A549 (cell line): ENCODE data around the gene CEP112. TPM values are rescaled to one million over a fixed set of nuclear protein-coding genes. Genes with fewer than 3 reads are reported as not detected.

Experiments used
- ATAC-seq, 2 experiments: fragments of 200-7000 bp in 1 of 2; fragments of >200 bp in 1 of 2; cut with Nextera tagmentation in 1 of 2; cut with Tn5 transposase in 1 of 2; 3 replicates each; pipeline versions ENCODE4 v1.8.0 to v1.9.1; 2018 to 2020; ENCODE audit warnings: mild to moderate bottlenecking in 1 of 2, moderate library complexity in 1 of 2
- CTCF ChIA-PET: fragments of 300-600 bp; sonication (Branson Sonifier 250); formaldehyde crosslinking; extraction: SDS; loops from one replicate; lab custom pipeline; 2021; ENCODE audit warnings: antibody characterized with exemption, inconsistent platforms; lab: Yijun Ruan, JAX
- POLR2A ChIA-PET: fragments of 350-600 bp; formaldehyde crosslinking; extraction: SDS; loops from one replicate; lab custom pipeline; 2021; ENCODE audit warnings: antibody characterized with exemption, inconsistent platforms; lab: Yijun Ruan, JAX
- DNase-seq, 2 experiments: peaks; one replicate each; pipeline versions ENCODE4 v3.0.0 to v3.0.0-alpha.2; 2011 to 2016; ENCODE audit warnings: low read depth in 1 of 2, low spot score in 1 of 2
- FAIRE-seq: peaks from 2 replicates; lab custom pipeline; 2011; peaks lifted over from hg19 to GRCh38; lab: Jason Lieb, UNC
- H3K27ac ChIP-seq, 2 experiments: fragments of >200 bp; sonication (Bioruptor Twin); formaldehyde crosslinking; 3 replicates each; pipeline ENCODE4 v1.5.1; 2016 to 2017
- H3K4me1 ChIP-seq: fragments of >200 bp; sonication (Bioruptor Twin); formaldehyde crosslinking; 3 replicates; pipeline ENCODE4 v1.6.1; 2016
- H3K4me2 ChIP-seq: fragments of >200 bp; sonication (Bioruptor Twin); formaldehyde crosslinking; 3 replicates; pipeline ENCODE4 v1.6.1; 2016
- H3K4me3 ChIP-seq: fragments of >200 bp; sonication (Bioruptor Twin); formaldehyde crosslinking; 3 replicates; pipeline ENCODE4 v1.5.1; 2016
- H3K9me3 ChIP-seq: fragments of >200 bp; sonication (Bioruptor Twin); formaldehyde crosslinking; 3 replicates; pipeline ENCODE4 v1.6.1; 2016
- BHLHE40 ChIP-seq: IDR thresholded peaks from 2 replicates; pipeline ENCODE4 v1.6.1; 2012; ENCODE audit warnings: low read depth, low read length, inconsistent platforms
- CBX2 ChIP-seq: fragments of 200-600 bp; sonication (generic); IDR thresholded peaks from 2 replicates; pipeline ENCODE4 v1.6.1; 2016; ENCODE audit warnings: low read depth, mild to moderate bottlenecking, borderline replicate concordance
- CBX8 ChIP-seq: fragments of 200-600 bp; sonication (generic); IDR thresholded peaks from 2 replicates; pipeline ENCODE4 v1.6.1; 2016
- EP300 ChIP-seq, 2 experiments: fragments of >200 bp; sonication (Bioruptor Twin); formaldehyde crosslinking; IDR thresholded peaks; 2 replicates in 1 of 2; 3 replicates in 1 of 2; pipeline ENCODE4 v1.6.1; 2016 to 2017
- ESRRA ChIP-seq: fragments of 150-350 bp; IDR thresholded peaks from 2 replicates; pipeline ENCODE4 v1.6.1; 2014; ENCODE audit warnings: mild to moderate bottlenecking, low read length, borderline replicate concordance
- FOSB ChIP-seq: fragments of 250-450 bp; sonication (Bioruptor Pico); IDR thresholded peaks from 2 replicates; pipeline ENCODE4 v1.5.0; 2020; ENCODE audit warnings: mild to moderate bottlenecking, moderate library complexity
- FOSL2 ChIP-seq, 2 experiments: fragments of 450-650 bp in 1 of 2; fragments of >200 bp in 1 of 2; sonication (Bioruptor Twin) in 1 of 2; formaldehyde crosslinking; IDR thresholded peaks; 2 replicates each; pipeline versions ENCODE4 v1.5.0 to v1.6.1; 2016 to 2020; ENCODE audit warnings: mild to moderate bottlenecking in 1 of 2, moderate library complexity in 1 of 2
- FOXS1 ChIP-seq: fragments of 250-450 bp; sonication (Bioruptor Pico); IDR thresholded peaks from 2 replicates; pipeline ENCODE4 v1.5.0; 2020; ENCODE audit warnings: mild to moderate bottlenecking, moderate library complexity
- GATA3 ChIP-seq: IDR thresholded peaks from 2 replicates; pipeline ENCODE4 v1.6.1; 2012; ENCODE audit warnings: borderline replicate concordance
- HDAC2 ChIP-seq: fragments of 200-600 bp; sonication (generic); IDR thresholded peaks from 2 replicates; pipeline ENCODE4 v1.6.1; 2016
- HOXB13 ChIP-seq: fragments of 250-450 bp; sonication (Bioruptor Pico); IDR thresholded peaks from 2 replicates; pipeline ENCODE4 v1.5.0; 2020; ENCODE audit warnings: low read depth, mild to moderate bottlenecking, moderate library complexity
- KDM1A ChIP-seq: fragments of 200-600 bp; sonication (generic); IDR thresholded peaks from 2 replicates; pipeline ENCODE4 v1.6.1; 2016; ENCODE audit warnings: low read depth, mild to moderate bottlenecking
- MAFK ChIP-seq: fragments of 450-650 bp; IDR thresholded peaks from 2 replicates; pipeline ENCODE4 v1.6.1; 2014; ENCODE audit not compliant: partially characterized antibody
- MAZ ChIP-seq: fragments of 150-350 bp; IDR thresholded peaks from 2 replicates; pipeline ENCODE4 v1.6.1; 2014; ENCODE audit warnings: antibody characterized with exemption, low read depth, low read length, borderline replicate concordance
- NFE2L2 ChIP-seq: fragments of 150-350 bp; conservative IDR thresholded peaks from 2 replicates; pipeline ENCODE4 v1.6.1; 2014; ENCODE audit warnings: low read length
- NPAS2 ChIP-seq: fragments of 250-450 bp; sonication (Bioruptor Pico); IDR thresholded peaks from 2 replicates; pipeline ENCODE4 v1.8.0; 2022; ENCODE audit warnings: mild to moderate bottlenecking, moderate library complexity, borderline replicate concordance
- PHF8 ChIP-seq: fragments of 200-600 bp; sonication (generic); IDR thresholded peaks from 2 replicates; pipeline ENCODE4 v1.6.1; 2016; ENCODE audit warnings: low read depth, mild to moderate bottlenecking, antibody characterized with exemption, moderate library complexity, borderline replicate concordance
- POLR2A ChIP-seq: IDR thresholded peaks from 2 replicates; pipeline ENCODE4 v1.6.1; 2012; ENCODE audit warnings: mild to moderate bottlenecking, low read length
- POLR2AphosphoS2 ChIP-seq: conservative IDR thresholded peaks from 2 replicates; pipeline ENCODE4 v1.6.1; 2012; ENCODE audit warnings: low read length, improper control_type of control experiment, inconsistent platforms
- TFCP2L1 ChIP-seq: fragments of 250-450 bp; sonication (Bioruptor Pico); IDR thresholded peaks from 2 replicates; pipeline ENCODE4 v1.5.0; 2021; ENCODE audit warnings: mild to moderate bottlenecking
- TP53 ChIP-seq: fragments of 250-450 bp; sonication (Bioruptor Pico); IDR thresholded peaks from 2 replicates; pipeline ENCODE4 v1.5.0; 2021; ENCODE audit warnings: mild to moderate bottlenecking, moderate library complexity
- ZFP36 ChIP-seq: fragments of 450-650 bp; IDR thresholded peaks from 2 replicates; pipeline ENCODE4 v1.6.1; 2014; ENCODE audit warnings: borderline replicate concordance; ENCODE audit not compliant: partially characterized antibody
- WGBS: methylation state at CpG from one replicate; pipeline ENCODE4 v1.1.6; 2017; ENCODE audit errors: missing lambda C conversion rate; 5-methylcytosine and 5-hydroxymethylcytosine counted together
- polyA plus RNA-seq, 4 experiments: library from polyadenylated mRNA; depleted of rRNA in 3 of 4; stranded (reverse); fragments of >200 nt; fragmentation: RNase III in 1 of 4; extraction: RNeasy Plus Mini Kit Qiagen cat#74134 plus additional on column Dnase treatment in 1 of 4; gene quantifications; 2 replicates in 3 of 4; 3 replicates in 1 of 4; pipeline ENCODE4 v1.2.3, GENCODE V29; 2011 to 2017
- TF ChIP-seq, protein P1 (sequence below): fragments of 250-450 bp; sonication (Bioruptor Pico); IDR thresholded peaks from 2 replicates; pipeline ENCODE4 v1.5.0; 2021; ENCODE audit warnings: mild to moderate bottlenecking, moderate library complexity, borderline replicate concordance
- TF ChIP-seq, protein P2 (sequence below): IDR thresholded peaks from 2 replicates; pipeline ENCODE4 v1.6.1; 2012
- TF ChIP-seq, protein P3 (sequence below): fragments of 200-600 bp; sonication (generic); IDR thresholded peaks from 2 replicates; pipeline ENCODE4 v1.6.1; 2016; ENCODE audit warnings: antibody characterized with exemption, mild to moderate bottlenecking, moderate library complexity

The CEP112 gene
- polyA plus RNA-seq, 2 of the 4 experiments (the other 2 are of a cell fraction) = 9.6 to 15.2 TPM

DNA sequence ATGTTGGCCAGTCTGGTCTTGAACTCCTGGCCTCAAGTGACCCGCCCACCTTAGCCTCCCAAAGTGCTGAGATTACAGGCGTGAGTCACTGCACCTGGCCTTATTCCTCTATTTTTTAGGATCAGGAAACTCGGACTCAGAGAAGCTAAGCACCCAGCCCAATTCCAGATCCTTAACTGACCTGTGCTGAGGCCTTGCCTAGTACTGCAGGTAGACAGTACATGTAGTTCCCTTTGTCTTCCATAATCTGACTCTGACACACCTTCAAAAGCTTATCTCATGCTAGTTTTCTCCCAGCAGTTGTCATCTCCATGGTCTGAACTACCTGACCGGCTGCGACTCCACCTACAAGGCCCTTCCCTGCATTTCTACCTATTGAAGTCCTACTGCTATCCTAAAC, 564.8 kb downstream of the CEP112 start:
- ATAC-seq = peak in 1 of 2 experiments; percentile 22; a peak in 1 of 6 replicates
- CTCF ChIA-PET = interaction anchor here (1.0 to 1.8 kb wide), 2 partner anchors 9 to 19 kb away, joined by 3 to 4 read pairs; no protein-coding TSS in a partner anchor

DNA sequence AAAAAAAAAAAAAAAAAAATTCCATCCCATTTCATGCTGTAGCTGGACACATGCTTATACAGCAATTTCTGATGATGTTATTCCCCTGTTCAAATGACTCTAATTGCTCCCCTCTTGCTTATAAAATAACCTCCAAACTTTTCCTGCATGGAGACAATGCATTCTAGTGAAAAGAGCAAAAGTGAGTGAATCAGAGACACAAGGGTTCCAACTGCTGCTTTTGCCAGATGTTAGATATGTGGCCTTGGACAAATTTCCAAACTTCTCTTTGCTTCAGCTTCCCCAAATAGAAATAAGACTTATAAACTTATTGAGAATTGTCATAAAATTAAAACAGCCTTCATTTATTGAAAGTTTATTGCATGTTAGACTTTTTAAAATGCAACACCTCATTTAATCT, 565.5 kb downstream of the CEP112 start:
- ChIA-PET POLR2A (interaction anchor here (0.7 kb wide), 1 partner anchor 228 kb away, joined by 8 read pairs; no protein-coding TSS in a partner anchor), CTCF (interaction anchor here (0.6 to 1.0 kb wide), 3 partner anchors 13 to 148 kb away, joined by 3 read pairs; no protein-coding TSS in a partner anchor)
- H3K4me3 ChIP-seq = no peak overlapping the region
- ATAC-seq (no peak), DNase-seq (no peak)
- no peak overlapping the region for H3K27ac ChIP-seq
- peaks cover 28% of the 10 kb centered on the region for H3K4me1 ChIP-seq
- no peaks in the 10 kb centered on the region for H3K9me3 ChIP-seq
- TF ChIP-seq ZFP36 (no peak), MAFK (peak; percentile 19)
- TF ChIP-seq, all 56 proteins: peak for 1
- H3K4me2 ChIP-seq = no peak overlapping the region
- no peak for FAIRE-seq

More for the DNA sequence above, 564.8 kb downstream of the CEP112 start:
- Histone ChIP-seq H3K9me3 (no peaks in the 10 kb centered on the region), H3K4me2 (peak overlapping the region; percentile 76), H3K4me1 (peaks cover 28% of the 10 kb centered on the region), H3K4me3 (no peak overlapping the region), H3K27ac (peak overlapping the region; percentile 2 to 32; a peak in 2 of 6 replicates)
- POLR2A ChIA-PET = no interaction called here
- 81% methylated on average over 5 of the region's 5 CpGs for WGBS
- DNase-seq (peak in 1 of 2 experiments; percentile 9), FAIRE-seq (no peak)
- TF ChIP-seq, protein P1, sequence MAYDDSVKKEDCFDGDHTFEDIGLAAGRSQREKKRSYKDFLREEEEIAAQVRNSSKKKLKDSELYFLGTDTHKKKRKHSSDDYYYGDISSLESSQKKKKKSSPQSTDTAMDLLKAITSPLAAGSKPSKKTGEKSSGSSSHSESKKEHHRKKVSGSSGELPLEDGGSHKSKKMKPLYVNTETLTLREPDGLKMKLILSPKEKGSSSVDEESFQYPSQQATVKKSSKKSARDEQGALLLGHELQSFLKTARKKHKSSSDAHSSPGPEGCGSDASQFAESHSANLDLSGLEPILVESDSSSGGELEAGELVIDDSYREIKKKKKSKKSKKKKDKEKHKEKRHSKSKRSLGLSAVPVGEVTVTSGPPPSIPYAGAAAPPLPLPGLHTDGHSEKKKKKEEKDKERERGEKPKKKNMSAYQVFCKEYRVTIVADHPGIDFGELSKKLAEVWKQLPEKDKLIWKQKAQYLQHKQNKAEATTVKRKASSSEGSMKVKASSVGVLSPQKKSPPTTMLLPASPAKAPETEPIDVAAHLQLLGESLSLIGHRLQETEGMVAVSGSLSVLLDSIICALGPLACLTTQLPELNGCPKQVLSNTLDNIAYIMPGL (CRISPR knock-in tag) = no peak
- TF ChIP-seq FOSL2 (IDR thresholded peaks at IDR 0.05) (no peak), FOSL2 (CRISPR knock-in tag; IDR thresholded peaks at IDR 0.05) (no peak), CBX2 (no peak), KDM1A (no peak), FOSB (CRISPR knock-in tag) (no peak), GATA3 (no peak), EP300 (IDR thresholded peaks at IDR 0.05) (no peak), TFCP2L1 (CRISPR knock-in tag) (no peak), POLR2AphosphoS2 (no peak), NPAS2 (CRISPR knock-in tag) (no peak), CBX8 (no peak), MAZ (no peak), HDAC2 (no peak), FOXS1 (CRISPR knock-in tag) (no peak), NFE2L2 (no peak), POLR2A (no peak), HOXB13 (no peak), BHLHE40 (no peak)
- TF ChIP-seq, protein P2, sequence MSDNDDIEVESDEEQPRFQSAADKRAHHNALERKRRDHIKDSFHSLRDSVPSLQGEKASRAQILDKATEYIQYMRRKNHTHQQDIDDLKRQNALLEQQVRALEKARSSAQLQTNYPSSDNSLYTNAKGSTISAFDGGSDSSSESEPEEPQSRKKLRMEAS = no peak

DNA sequence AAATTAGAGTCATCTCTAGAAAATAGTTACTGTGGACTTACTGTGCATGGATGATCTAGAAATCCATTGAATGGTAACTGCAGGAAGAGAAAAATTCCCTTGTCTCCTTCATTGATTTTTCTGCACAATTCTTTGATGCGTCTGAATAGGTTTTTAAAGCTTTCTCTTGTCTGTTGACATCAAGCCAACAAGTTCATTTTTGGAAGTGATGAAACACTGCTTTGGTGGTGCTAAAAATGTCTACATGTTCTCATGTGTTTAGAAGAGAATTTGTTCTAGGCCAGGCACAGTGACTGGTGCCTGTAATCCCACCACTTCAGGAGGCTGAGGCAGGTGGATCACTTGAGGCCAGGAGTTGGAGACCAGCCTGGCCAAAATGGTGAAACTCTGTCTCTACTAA, 573.4 kb downstream of the CEP112 start:
- Histone ChIP-seq H3K9me3 (no peaks in the 10 kb centered on the region), H3K4me2 (no peak overlapping the region), H3K4me1 (no peaks in the 10 kb centered on the region), H3K27ac (no peak overlapping the region), H3K4me3 (no peak overlapping the region)
- 95% methylated on average over 1 of the region's 1 CpG for WGBS
- DNase-seq (no peak), ATAC-seq (no peak), FAIRE-seq (no peak)
- POLR2A ChIA-PET = no interaction called here
- TF ChIP-seq ZFP36 (no peak), FOSL2 (IDR thresholded peaks at IDR 0.05) (no peak), FOSL2 (CRISPR knock-in tag; IDR thresholded peaks at IDR 0.05) (no peak), TP53 (CRISPR knock-in tag) (no peak), ESRRA (no peak), PHF8 (no peak), FOXS1 (CRISPR knock-in tag) (no peak)
- TF ChIP-seq, protein P3, sequence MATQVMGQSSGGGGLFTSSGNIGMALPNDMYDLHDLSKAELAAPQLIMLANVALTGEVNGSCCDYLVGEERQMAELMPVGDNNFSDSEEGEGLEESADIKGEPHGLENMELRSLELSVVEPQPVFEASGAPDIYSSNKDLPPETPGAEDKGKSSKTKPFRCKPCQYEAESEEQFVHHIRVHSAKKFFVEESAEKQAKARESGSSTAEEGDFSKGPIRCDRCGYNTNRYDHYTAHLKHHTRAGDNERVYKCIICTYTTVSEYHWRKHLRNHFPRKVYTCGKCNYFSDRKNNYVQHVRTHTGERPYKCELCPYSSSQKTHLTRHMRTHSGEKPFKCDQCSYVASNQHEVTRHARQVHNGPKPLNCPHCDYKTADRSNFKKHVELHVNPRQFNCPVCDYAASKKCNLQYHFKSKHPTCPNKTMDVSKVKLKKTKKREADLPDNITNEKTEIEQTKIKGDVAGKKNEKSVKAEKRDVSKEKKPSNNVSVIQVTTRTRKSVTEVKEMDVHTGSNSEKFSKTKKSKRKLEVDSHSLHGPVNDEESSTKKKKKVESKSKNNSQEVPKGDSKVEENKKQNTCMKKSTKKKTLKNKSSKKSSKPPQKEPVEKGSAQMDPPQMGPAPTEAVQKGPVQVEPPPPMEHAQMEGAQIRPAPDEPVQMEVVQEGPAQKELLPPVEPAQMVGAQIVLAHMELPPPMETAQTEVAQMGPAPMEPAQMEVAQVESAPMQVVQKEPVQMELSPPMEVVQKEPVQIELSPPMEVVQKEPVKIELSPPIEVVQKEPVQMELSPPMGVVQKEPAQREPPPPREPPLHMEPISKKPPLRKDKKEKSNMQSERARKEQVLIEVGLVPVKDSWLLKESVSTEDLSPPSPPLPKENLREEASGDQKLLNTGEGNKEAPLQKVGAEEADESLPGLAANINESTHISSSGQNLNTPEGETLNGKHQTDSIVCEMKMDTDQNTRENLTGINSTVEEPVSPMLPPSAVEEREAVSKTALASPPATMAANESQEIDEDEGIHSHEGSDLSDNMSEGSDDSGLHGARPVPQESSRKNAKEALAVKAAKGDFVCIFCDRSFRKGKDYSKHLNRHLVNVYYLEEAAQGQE = no peak
- CTCF ChIA-PET = interaction anchor here (1.0 to 1.8 kb wide), 3 partner anchors 9 to 176 kb away, joined by 3 to 6 read pairs (median 4); no protein-coding TSS in a partner anchor
